ENCODE data around the gene GOLGA6L2. TPM values are rescaled to one million over a fixed set of nuclear protein-coding genes. Genes with fewer than 3 reads are reported as not detected.

GOLGA6L2 gene
- total and polyA plus RNA-seq, 2 of the 8 experiments (the other 6 are each of a cell fraction or from before 2014, with no cell fraction given) = not detected

DNA sequence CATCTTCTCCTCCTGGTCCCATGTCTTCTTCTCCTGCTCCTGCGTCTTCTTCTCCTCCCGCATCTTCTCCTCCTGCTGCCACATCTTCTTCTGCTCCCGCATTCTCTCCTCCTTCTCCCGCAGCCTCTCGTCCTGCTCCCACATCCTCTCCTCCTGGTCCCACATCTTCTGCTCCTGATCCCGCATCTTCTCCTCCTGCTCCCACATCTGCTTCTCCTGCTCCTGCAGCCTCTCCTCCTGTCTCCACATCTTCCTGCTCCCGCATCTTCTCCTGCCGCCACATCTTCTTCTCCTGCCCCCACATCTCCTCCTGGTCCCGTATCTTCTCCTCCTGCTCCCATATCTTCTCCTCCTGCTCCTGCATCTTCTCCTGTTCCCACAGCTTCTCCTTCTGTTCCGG is 6.4 kb downstream of the GOLGA6L2 start:
- Histone ChIP-seq H4K91ac (replicated peaks; ENCODE audit: insufficient read length, low read length) (no peak overlapping the region), H3K23me2 (ENCODE audit: low read depth, low read length) (no peaks in the 10 kb centered on the region), H3K4ac (replicated peaks; ENCODE audit: insufficient read length, low read depth, low read length) (no peak overlapping the region), H3K9ac (replicated peaks in 1 of 4; ENCODE audit: extremely low read depth in 1 of 4, low read depth in 3 of 4, low read length in 3 of 4) (no peak overlapping the region), H2BK12ac (ENCODE audit: low read depth, low read length) (no peak overlapping the region), H3K4me3 (ENCODE audit: extremely low read depth in 1 of 4, insufficient read depth in 2 of 4, low read depth in 3 of 4, low read length in 4 of 4) (no peak overlapping the region), H3K36me3 (ENCODE audit: control insufficient read depth in 2 of 4, insufficient read depth in 4 of 4, low read length in 3 of 4) (no peaks in the 10 kb centered on the region), H3K27me3 (replicated peaks in 1 of 4; ENCODE audit: control insufficient read depth in 3 of 4, extremely low read depth in 1 of 4, insufficient read depth in 3 of 4, low read length in 3 of 4) (no peaks in the 10 kb centered on the region), H3K27ac (ENCODE audit: low read depth, low read length) (no peak overlapping the region), H3K4me2 (ENCODE audit: insufficient read depth in 1 of 2, low read depth in 2 of 2, low read length in 2 of 2) (no peak overlapping the region), H2BK15ac (ENCODE audit: low read length) (no peak overlapping the region), H2BK120ac (replicated peaks; ENCODE audit: low read depth, low read length) (no peak overlapping the region), H3K18ac (ENCODE audit: extremely low read depth, low read length) (no peak overlapping the region), H2AFZ (ENCODE audit: low read length) (no peak overlapping the region), H3K23ac (ENCODE audit: insufficient read length) (no peak overlapping the region), H4K8ac (ENCODE audit: extremely low read depth, insufficient read depth, low read length) (no peak overlapping the region), H3K79me2 (ENCODE audit: control insufficient read depth in 1 of 2, insufficient read depth in 2 of 2, low read length in 2 of 2) (no peaks in the 10 kb centered on the region), H2BK5ac (ENCODE audit: low read depth, low read length) (no peak overlapping the region), H3K79me1 (ENCODE audit: low read depth, low read length) (no peaks in the 10 kb centered on the region), H2AK5ac (ENCODE audit: low read depth, low read length) (no peak overlapping the region), H3K14ac (ENCODE audit: insufficient read length) (no peak overlapping the region), H4K5ac (ENCODE audit: insufficient read length, low read depth, low read length) (no peak overlapping the region), H3K4me1 (replicated peaks in 1 of 4; ENCODE audit: control insufficient read depth in 3 of 4, insufficient read depth in 4 of 4, low read length in 3 of 4) (no peaks in the 10 kb centered on the region), H3K9me3 (ENCODE audit: insufficient read depth in 2 of 2, low read depth in 1 of 2, low read length in 1 of 2) (peaks cover 19 to 41% of the 10 kb centered on the region in 2 experiments; a peak in 3 of 4 replicates), H4K20me1 (replicated peaks in 1 of 2; ENCODE audit: control insufficient read depth in 1 of 2, insufficient read depth in 2 of 2, low read length in 2 of 2) (no peaks in the 10 kb centered on the region), H3K56ac (replicated peaks; ENCODE audit: insufficient read length, low read depth, low read length) (no peak overlapping the region), H2BK20ac (ENCODE audit: low read length) (no peak overlapping the region)
- 91% methylated on average over 10 of the region's 10 CpGs; no CpG with 5 or more reads in 1 of the 2 experiments for WGBS, 2 experiments (ENCODE audit: extremely low coverage in 1 of 2, insufficient coverage in 1 of 2, insufficient read length in 1 of 2, insufficient replicate concordance in 2 of 2, low coverage in 1 of 2, low lambda C conversion rate in 2 of 2, missing lambda C conversion rate in 1 of 2)
- DNase-seq (ENCODE audit: low read depth in 1 of 2, low spot score in 2 of 2) (no peak), FAIRE-seq (no peak)
- POLR2A ChIA-PET (ENCODE audit: partially characterized antibody) = no interaction called here
- CTCF ChIA-PET (ENCODE audit: partially characterized antibody) = interaction anchor here (1.0 kb wide), 1 partner anchor 405 kb away, joined by 5 read pairs; no protein-coding TSS in a partner anchor
- no peak for TF ChIP-seq JUN (IDR thresholded peaks at IDR 0.05; ENCODE audit: low read depth, low read length)
- TF ChIP-seq, protein P1, sequence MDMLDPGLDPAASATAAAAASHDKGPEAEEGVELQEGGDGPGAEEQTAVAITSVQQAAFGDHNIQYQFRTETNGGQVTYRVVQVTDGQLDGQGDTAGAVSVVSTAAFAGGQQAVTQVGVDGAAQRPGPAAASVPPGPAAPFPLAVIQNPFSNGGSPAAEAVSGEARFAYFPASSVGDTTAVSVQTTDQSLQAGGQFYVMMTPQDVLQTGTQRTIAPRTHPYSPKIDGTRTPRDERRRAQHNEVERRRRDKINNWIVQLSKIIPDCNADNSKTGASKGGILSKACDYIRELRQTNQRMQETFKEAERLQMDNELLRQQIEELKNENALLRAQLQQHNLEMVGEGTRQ (IDR thresholded peaks at IDR 0.05; ENCODE audit: low read length) = no peak
- TF ChIP-seq HDAC6 (IDR thresholded peaks at IDR 0.05; ENCODE audit: low read depth, low read length) = no peak
- TF ChIP-seq BACH1 (IDR thresholded peaks at IDR 0.05; ENCODE audit: low read length) = no peak
- no peak for TF ChIP-seq RNF2 (IDR thresholded peaks at IDR 0.05; ENCODE audit: borderline replicate concordance, low read depth, low read length, missing control alignments, poor library complexity, severe bottlenecking)
- no peak for TF ChIP-seq POLR2A (IDR thresholded peaks at IDR 0.05; ENCODE audit: control extremely low read depth in 1 of 2, low read depth in 2 of 2, low read length in 2 of 2)
- no peak for TF ChIP-seq GABPA (IDR thresholded peaks at IDR 0.05; ENCODE audit: borderline replicate concordance, insufficient read depth, low read length)
- TF ChIP-seq CTBP2 (IDR thresholded peaks at IDR 0.05; ENCODE audit: borderline replicate concordance, insufficient read depth, insufficient read length, low read length) = no peak
- no peak for TF ChIP-seq KDM1A (IDR thresholded peaks at IDR 0.05; ENCODE audit: borderline replicate concordance, low read length)
- no peak for TF ChIP-seq RBBP5 (IDR thresholded peaks at IDR 0.05; ENCODE audit: borderline replicate concordance, low read depth, low read length)
- no peak for TF ChIP-seq CBX5 (IDR thresholded peaks at IDR 0.05; ENCODE audit: low read depth, low read length)
- no peak for TF ChIP-seq BCL11A (IDR thresholded peaks at IDR 0.05; ENCODE audit: low read depth in 2 of 2, low read length in 2 of 2)
- no peak for TF ChIP-seq TAF1 (IDR thresholded peaks at IDR 0.05; ENCODE audit: low read depth, low read length)

Measured in H1 (cell line).